NCI-H2227 (cell line): ENCODE measurements around the gene RPL38.
A peak's percentile ranks its signal among the peaks of the same experiment; 100 is the strongest.

Experiments
- DNase-seq: peaks from one replicate; lab custom pipeline; 2025; ENCODE audit not compliant: unreplicated experiment; lab: John Stamatoyannopoulos, UW

The RPL38 gene

GRCh38 chr17:74245145-74245831 is 41.8 kb downstream of the RPL38 start:
- DNase-seq, result peak; percentile 62

DNA sequence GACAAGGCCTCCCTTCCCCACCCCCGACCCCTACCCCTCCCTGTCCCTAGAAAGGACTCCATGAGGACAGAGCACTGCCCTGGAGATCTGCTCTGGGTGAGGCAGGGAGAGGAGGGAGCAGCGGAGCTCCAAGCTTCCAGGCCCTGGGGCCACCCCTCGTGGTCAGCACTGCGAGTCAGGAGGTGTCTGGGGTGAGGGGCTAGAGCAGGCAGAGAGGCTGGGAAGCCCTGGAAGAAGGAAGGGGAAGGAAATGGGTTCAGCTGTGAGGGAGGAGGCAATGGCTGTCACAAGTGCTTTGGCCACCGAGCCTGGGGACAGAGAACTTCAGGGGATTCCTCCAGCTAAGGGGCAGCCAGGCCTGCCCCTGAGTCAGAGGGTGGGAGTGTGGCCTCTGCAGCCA is 42.4 kb downstream of the RPL38 start:
- DNase-seq, result no peak

DNA sequence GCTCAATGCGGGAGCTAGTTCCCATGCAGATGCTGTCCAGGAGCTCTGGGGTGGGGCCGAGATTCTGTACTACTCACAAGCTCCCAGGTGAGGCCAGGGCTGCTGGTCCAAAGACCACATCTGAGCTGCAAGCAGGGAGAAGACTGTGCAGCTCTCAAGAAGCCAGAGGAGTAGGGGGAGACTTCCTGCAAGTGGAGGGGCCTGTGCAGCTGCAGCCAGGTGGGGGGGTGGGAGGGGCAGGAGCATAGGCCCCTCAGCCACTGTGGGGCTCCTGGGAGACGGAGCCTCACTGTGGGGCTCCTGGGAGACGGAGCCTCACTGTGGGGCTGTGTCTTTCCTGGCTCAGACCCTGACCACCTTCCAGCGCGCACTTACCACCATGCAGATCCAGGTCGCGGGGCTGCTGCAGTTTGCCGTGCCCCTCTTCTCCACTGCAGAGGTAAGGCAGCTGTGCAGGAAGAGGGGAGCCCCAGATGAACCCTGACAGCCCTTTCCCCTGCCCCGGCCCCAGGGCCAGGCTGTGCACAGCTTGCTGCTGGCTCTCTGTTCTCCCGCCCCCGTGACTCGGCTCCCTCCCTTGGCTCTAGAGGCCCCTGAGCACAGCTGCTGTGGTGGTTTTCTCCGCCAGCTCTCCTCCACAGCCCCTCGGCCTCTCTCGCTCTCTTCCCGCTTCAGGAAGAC is 46.3 kb downstream of the RPL38 start:
- DNase-seq, result no peak

DNA sequence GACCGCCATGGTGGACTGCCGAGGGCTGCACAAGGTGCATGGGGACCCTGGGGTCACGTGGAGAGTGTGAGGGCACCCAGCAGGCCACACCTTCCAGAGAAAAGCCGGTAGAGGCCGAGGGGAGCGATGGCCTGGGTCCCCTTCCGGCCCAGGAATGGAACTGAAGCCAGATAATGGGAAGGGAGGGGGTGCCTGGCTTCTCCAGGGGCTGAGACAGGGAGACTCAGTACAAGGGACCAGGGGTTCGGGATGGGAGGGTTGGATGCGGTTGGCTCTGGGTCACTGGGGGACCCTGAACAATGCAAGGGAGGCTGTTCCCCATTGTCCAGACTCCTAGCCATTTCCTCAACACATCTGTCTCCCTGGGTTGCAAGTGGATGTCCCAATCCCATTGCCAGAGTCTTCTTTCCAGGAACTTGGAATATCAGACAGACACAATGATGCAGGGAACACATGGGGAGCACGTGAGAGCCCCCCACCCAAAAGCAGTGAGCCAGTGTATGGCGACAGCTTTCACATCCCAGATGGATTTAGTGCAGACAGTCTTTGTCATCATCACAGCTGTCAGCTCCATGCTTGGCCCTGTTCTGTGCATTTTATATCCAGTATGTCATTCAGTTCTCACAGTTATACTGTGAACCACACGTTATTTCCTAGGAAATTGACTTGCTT is 47.0 kb downstream of the RPL38 start:
- no peak for DNase-seq

DNA sequence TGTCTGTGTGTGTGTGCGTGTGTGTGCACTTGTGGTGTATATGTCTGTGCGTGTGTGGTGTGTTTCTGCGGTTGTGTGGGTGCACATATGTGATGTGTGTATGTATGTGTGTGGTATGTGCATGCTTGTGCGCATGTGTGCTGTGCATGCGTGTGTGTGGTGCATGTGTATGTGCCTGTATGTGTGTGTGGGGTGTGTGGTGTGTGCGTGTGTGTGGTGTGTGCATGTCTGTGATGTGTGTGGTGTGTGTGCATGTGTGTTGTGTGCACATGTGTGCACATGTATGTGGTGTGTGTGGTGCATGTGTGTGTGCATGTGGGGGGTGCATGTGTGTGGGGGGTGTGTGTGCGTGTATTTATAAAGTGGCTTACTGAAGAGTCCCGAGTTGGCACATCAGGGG is 47.6 kb downstream of the RPL38 start:
- DNase-seq, result no peak

GRCh38 chr17:74251569-74251968 is 48.1 kb downstream of the RPL38 start:
- no peak for DNase-seq

DNA sequence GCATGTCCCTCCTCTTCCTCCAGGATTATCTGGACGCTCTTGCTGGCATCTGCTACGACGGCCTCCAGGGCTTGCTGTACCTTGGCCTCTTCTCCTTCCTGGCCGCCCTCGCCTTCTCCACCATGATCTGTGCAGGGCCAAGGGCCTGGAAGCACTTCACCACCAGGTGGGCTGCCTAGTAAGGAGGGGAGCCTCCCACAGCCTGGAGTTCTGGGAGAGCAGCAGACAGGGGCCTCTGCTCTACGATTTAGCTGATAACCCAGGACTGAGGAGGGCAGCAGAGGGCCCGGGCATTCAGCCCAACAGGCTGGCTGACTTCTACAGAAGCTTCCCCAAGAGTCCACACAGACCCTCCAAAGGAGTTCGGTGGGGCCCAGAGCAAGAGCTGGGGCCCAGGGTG is 48.7 kb downstream of the RPL38 start:
- no peak for DNase-seq

DNA sequence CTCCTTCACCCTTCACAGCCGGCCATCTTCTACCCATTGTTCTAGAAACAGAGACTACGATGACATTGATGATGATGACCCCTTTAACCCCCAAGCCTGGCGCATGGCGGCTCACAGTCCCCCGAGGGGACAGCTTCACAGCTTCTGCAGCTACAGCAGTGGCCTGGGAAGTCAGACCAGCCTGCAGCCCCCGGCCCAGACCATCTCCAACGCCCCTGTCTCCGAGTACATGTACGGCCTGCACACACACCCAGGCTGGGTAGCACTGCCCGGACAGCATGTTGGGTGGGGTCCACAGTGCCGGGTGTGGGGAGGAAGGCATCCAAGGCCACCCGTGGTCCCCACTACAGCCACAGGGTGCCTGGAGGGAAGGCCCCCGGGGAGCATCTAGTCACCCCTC is 49.6 kb downstream of the RPL38 start:
- no peak for DNase-seq

- no peak for DNase-seq
These were observed 53.8 kb downstream of the RPL38 start for GRCh38 chr17:74257311-74257710.

GRCh38 chr17:74259667-74260524 is 56.4 kb downstream of the RPL38 start:
- DNase-seq, result no peak
